Measurements from ENCODE around the gene RBM28.

GRCh38 chr7:128387216-128388144 is 43.8 kb upstream of the RBM28 start:
- TF ChIP-seq CTCF (IDR thresholded peaks at IDR 0.05; ENCODE audit: poor library complexity, severe bottlenecking) = peak; percentile 95
- no peak for TF ChIP-seq TAF1 (IDR thresholded peaks at IDR 0.05; ENCODE audit: low read depth)
- TF ChIP-seq REST (IDR thresholded peaks at IDR 0.05; ENCODE audit: borderline replicate concordance) = no peak
- no peak for TF ChIP-seq POLR2AphosphoS5 (IDR thresholded peaks at IDR 0.05)

Measured in neural cell (in vitro differentiated cells).